Psoas muscle (tissue), 8 donors: ENCODE data around the gene TREML4. TPM values are rescaled to one million over a fixed set of nuclear protein-coding genes. Genes with fewer than 3 reads are reported as not detected.

Experiments
- ATAC-seq, 4 donors: fragments of 200-7000 bp; cut with Tn5 transposase; one replicate each; pipeline ENCODE4 v1.9.1; 2020; ENCODE audit warnings: moderate library complexity in 3 of 4, mild to moderate bottlenecking in 2 of 4
- DNase-seq, 2 donors: peaks; one replicate each; pipeline ENCODE4 v3.0.0-alpha.2; 2020
- H3K27ac ChIP-seq: fragments of 200-600 bp; one replicate; pipeline ENCODE4 v1.8.0; 2022
- H3K27me3 ChIP-seq, 3 donors: fragments of 200-600 bp in 1 of 3; one replicate each; pipeline versions ENCODE4 v1.6.1 to v1.8.0; 2013 to 2022; ENCODE audit warnings: low read length in 2 of 3, mild to moderate bottlenecking in 2 of 3, moderate library complexity in 1 of 3; ENCODE audit not compliant: insufficient read depth in 3 of 3
- H3K36me3 ChIP-seq, 2 donors: fragments of 200-600 bp in 1 of 2; one replicate each; pipeline versions ENCODE4 v1.6.1 to v1.8.0; 2013 to 2022; ENCODE audit warnings: low read depth in 1 of 2, mild to moderate bottlenecking in 1 of 2, moderate library complexity in 1 of 2; ENCODE audit not compliant: insufficient read depth in 1 of 2
- H3K4me1 ChIP-seq: fragments of 200-600 bp; one replicate; pipeline ENCODE4 v1.8.0; 2022
- H3K4me3 ChIP-seq: fragments of 200-600 bp; one replicate; pipeline ENCODE4 v1.8.0; 2022; ENCODE audit warnings: mild to moderate bottlenecking
- H3K9me3 ChIP-seq: fragments of 200-600 bp; one replicate; pipeline ENCODE4 v1.8.0; 2022
- CTCF ChIP-seq: fragments of 200-600 bp; IDR thresholded peaks from one replicate; pipeline ENCODE4 v1.8.0; 2022; ENCODE audit warnings: antibody characterized with exemption
- WGBS, 3 donors: extraction: QIAGEN DNeasy Blood & Tissue Kit; methylation state at CpG; one replicate each; pipeline versions ENCODE4 v1.1.6 to v1.1.7; 2013; 5-methylcytosine and 5-hydroxymethylcytosine counted together
- intact Hi-C, 2 donors: fragments of 100-400 bp; cut with DNase I; formaldehyde crosslinking; loops; one replicate each; pipeline versions ENCODE4 v1.11.0 to v1.14.2; 2022
- polyA plus RNA-seq, 3 donors: library from polyadenylated mRNA; stranded (reverse); fragments of 200-250 nt; gene quantifications; one replicate each; pipeline ENCODE4 v1.2.3, GENCODE V29; 2013
- total RNA-seq, 4 donors: library from RNA; stranded (reverse); fragmentation: NEBNext Ultra II Directional in 2 of 4; extraction: Animal tissue kit (Norgen Biotek cat#: 25700) in 2 of 4; gene quantifications; one replicate each; pipeline versions ENCODE4 v1.2.1 to v1.2.4, GENCODE V29; 2021 to 2023
- donor health status: healthy with polysubstance abuse.
- donor health status: DM: no; HTN: no; CAD: no; lungs with moderate emphysema.
- donor health status: Bipolar disorder and iron deficiency.
- donor health status: healthy.
- donor health status: DM: yes; HTN: yes; CAD: no.
- donor health status: DM: no; HTN: no; CAD: no.
- donor health status: DM: no; HTN: no; CAD: no.
- donor health status: DM: yes; HTN: yes; CAD: no.

Gene TREML4
- total and polyA plus RNA-seq, 7 donors, result 0.01 TPM; not detected in 6

GRCh38 chr6:41190791-41191190 lies 37.4 kb upstream of the TREML4 start:
- 71 to 85% (median 74%) methylated on average over 3 of the region's 3 CpGs for WGBS, 3 donors
- Histone ChIP-seq H3K36me3 (no peaks in the 10 kb centered on the region), H3K4me1 (no peaks in the 10 kb centered on the region), H3K4me3 (no peak overlapping the region), H3K27me3 (peaks cover 0 to 8% (median 0%) of the 10 kb centered on the region in 3 donors), H3K27ac (no peak overlapping the region), H3K9me3 (no peaks in the 10 kb centered on the region)
- no peak for TF ChIP-seq CTCF
- intact Hi-C loops, result no loop called here
- ATAC-seq, result no peak
- DNase-seq, result no peak

- no peak for ATAC-seq
- Histone ChIP-seq H3K27ac (no peak overlapping the region), H3K36me3 (no peaks in the 10 kb centered on the region), H3K4me3 (no peak overlapping the region), H3K4me1 (no peaks in the 10 kb centered on the region), H3K27me3 (peaks cover 0 to 8% (median 0%) of the 10 kb centered on the region in 3 donors), H3K9me3 (no peaks in the 10 kb centered on the region)
- peak; percentile 20 for TF ChIP-seq CTCF
- intact Hi-C loops, result no loop called here
- no peak for DNase-seq
- 9 to 17% (median 14%) methylated on average over 4 to 6 of the region's 6 CpGs for WGBS, 3 donors
These were observed 36.6 kb upstream of the TREML4 start for GRCh38 chr6:41191569-41191968.

GRCh38 chr6:41193171-41193734 lies 34.9 kb upstream of the TREML4 start:
- H3K4me1 ChIP-seq, result no peaks in the 10 kb centered on the region
- H3K27me3 ChIP-seq, result peaks cover 0 to 6% (median 0%) of the 10 kb centered on the region in 3 donors
- DNase-seq, result no peak
- no peak for ATAC-seq
- intact Hi-C loops, result no loop called here
- H3K9me3 ChIP-seq, result no peaks in the 10 kb centered on the region
- no peak overlapping the region for H3K27ac ChIP-seq
- no peak overlapping the region for H3K4me3 ChIP-seq
- H3K36me3 ChIP-seq, result no peaks in the 10 kb centered on the region
- WGBS, 3 donors, result 58 to 59% (median 58%) methylated on average over 5 of the region's 5 CpGs
- TF ChIP-seq CTCF, result no peak

GRCh38 chr6:41193884-41194283 lies 34.3 kb upstream of the TREML4 start:
- H3K4me1 ChIP-seq, result no peaks in the 10 kb centered on the region
- intact Hi-C loops, result no loop called here
- no peak for DNase-seq
- no peaks in the 10 kb centered on the region for H3K9me3 ChIP-seq
- H3K4me3 ChIP-seq, result no peak overlapping the region
- no peak for TF ChIP-seq CTCF
- WGBS, 3 donors, result 47 to 57% (median 53%) methylated on average over 5 of the region's 5 CpGs
- peaks cover 0 to 4% (median 0%) of the 10 kb centered on the region in 3 donors for H3K27me3 ChIP-seq
- no peak overlapping the region for H3K27ac ChIP-seq
- H3K36me3 ChIP-seq, result no peaks in the 10 kb centered on the region
- no peak for ATAC-seq

- WGBS, 3 donors, result 91 to 95% (median 94%) methylated on average over 3 of the region's 3 CpGs
- DNase-seq (no peak), ATAC-seq (no peak)
- H3K4me1 ChIP-seq, result no peaks in the 10 kb centered on the region
- H3K27me3 ChIP-seq, result peaks cover 0 to 4% (median 0%) of the 10 kb centered on the region in 3 donors
- H3K9me3 ChIP-seq, result no peaks in the 10 kb centered on the region
- no peak overlapping the region for H3K27ac ChIP-seq
- H3K36me3 ChIP-seq, result no peaks in the 10 kb centered on the region
- no peak overlapping the region for H3K4me3 ChIP-seq
- TF ChIP-seq CTCF, result no peak
- intact Hi-C loops, result no loop called here
These were observed 33.8 kb upstream of the TREML4 start for GRCh38 chr6:41194386-41194785.
